Thymus (tissue), 11 donors: Measurements from ENCODE around the gene PANK2. TPM values are rescaled to one million over a fixed set of nuclear protein-coding genes. Genes with fewer than 3 reads are reported as not detected.
A peak's percentile ranks its signal among the peaks of the same experiment; 100 is the strongest.
"Not testable (repeated sequence)": the region's sequence is repeated elsewhere in the genome, so short reads cannot be mapped to it uniquely, and the experiment has no call there.

Experiments
- DNase-seq, 9 donors: peaks; one replicate each; pipeline ENCODE4 v3.0.0-alpha.2; 2013; ENCODE audit warnings: low spot score in 9 of 9, low read depth in 6 of 9, missing footprints in 1 of 9
- H3K27ac ChIP-seq, 2 donors: one replicate each; pipeline ENCODE4 v1.5.1; 2013; ENCODE audit warnings: control low read depth in 1 of 2, low read depth in 1 of 2, low read length in 1 of 2, mild to moderate bottlenecking in 1 of 2, moderate library complexity in 1 of 2
- H3K27me3 ChIP-seq, 2 donors: one replicate each; pipeline ENCODE4 v1.5.1; 2013; ENCODE audit warnings: low read length in 1 of 2; ENCODE audit not compliant: control insufficient read depth in 2 of 2, insufficient read depth in 1 of 2
- H3K36me3 ChIP-seq, 2 donors: one replicate each; pipeline ENCODE4 v1.5.1; 2013; ENCODE audit warnings: low read length in 1 of 2, mild to moderate bottlenecking in 1 of 2, moderate library complexity in 1 of 2; ENCODE audit not compliant: control insufficient read depth in 2 of 2, insufficient read depth in 2 of 2
- H3K4me1 ChIP-seq, 2 donors: one replicate each; pipeline ENCODE4 v1.5.1; 2013; ENCODE audit warnings: low read length in 2 of 2; ENCODE audit not compliant: control insufficient read depth in 2 of 2, insufficient read depth in 2 of 2
- H3K4me3 ChIP-seq, 2 donors: one replicate each; pipeline ENCODE4 v1.5.1; 2013; ENCODE audit warnings: low read length in 2 of 2, control low read depth in 1 of 2, mild to moderate bottlenecking in 1 of 2
- H3K9me3 ChIP-seq, 2 donors: one replicate each; pipeline ENCODE4 v1.5.1; 2013; ENCODE audit warnings: low read length in 1 of 2, mild to moderate bottlenecking in 1 of 2; ENCODE audit not compliant: control insufficient read depth in 2 of 2, insufficient read depth in 1 of 2
- WGBS: extraction: QIAGEN DNeasy Blood & Tissue Kit; methylation state at CpG from one replicate; pipeline ENCODE4 v1.1.7; 2013; 5-methylcytosine and 5-hydroxymethylcytosine counted together
- polyA plus RNA-seq: library from polyadenylated mRNA; stranded (reverse); fragments of 200-250 nt; gene quantifications from one replicate; pipeline ENCODE4 v1.2.3, GENCODE V29; 2013
- total RNA-seq: library from RNA; stranded (reverse); fragments of 120-200 nt; gene quantifications from one replicate; pipeline ENCODE4 v1.2.4, GENCODE V29; 2013
- donor health status: healthy.

The PANK2 gene
- total and polyA plus RNA-seq, 2 donors: 36.9 to 40.6 TPM

GRCh38 chr20:3875378-3875974 is 13.7 kb upstream of the PANK2 start:
- DNase-seq: no peak
- Histone ChIP-seq H3K9me3 (no peaks in the 10 kb centered on the region), H3K27me3 (no peaks in the 10 kb centered on the region), H3K4me3 (no peak overlapping the region), H3K36me3 (peaks cover 23 to 34% of the 10 kb centered on the region in 2 donors), H3K27ac (no peak overlapping the region), H3K4me1 (peaks cover 0 to 2% of the 10 kb centered on the region in 2 donors)
- 87% methylated on average over 9 of the region's 9 CpGs for WGBS

DNA sequence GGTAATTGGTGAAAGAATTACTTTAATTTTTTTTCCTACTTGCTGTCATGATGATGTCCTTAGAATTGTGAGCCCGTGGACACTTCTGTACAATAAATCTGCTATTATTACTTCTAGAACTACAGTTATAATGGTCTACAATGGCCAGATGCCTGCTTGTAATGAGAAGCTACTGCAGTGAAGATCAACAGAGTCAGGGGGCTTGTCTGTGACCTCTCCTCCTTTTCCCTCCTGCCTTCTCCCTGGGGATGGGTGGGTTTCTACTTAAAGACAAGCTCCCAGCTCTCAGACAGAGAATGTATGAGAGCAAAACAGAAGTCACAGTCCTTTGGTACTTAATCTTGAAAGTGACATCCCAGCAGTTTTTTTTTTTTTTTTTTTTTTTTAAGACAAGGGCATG is 13.2 kb upstream of the PANK2 start:
- H3K27me3 ChIP-seq: no peaks in the 10 kb centered on the region
- peaks cover 0 to 2% of the 10 kb centered on the region in 2 donors for H3K4me1 ChIP-seq
- no peak for DNase-seq
- H3K4me3 ChIP-seq: no peak overlapping the region
- H3K9me3 ChIP-seq: no peaks in the 10 kb centered on the region
- H3K27ac ChIP-seq: no peak overlapping the region
- WGBS: 94% methylated on average over 1 of the region's 1 CpG
- peaks cover 23 to 34% of the 10 kb centered on the region in 2 donors for H3K36me3 ChIP-seq

DNA sequence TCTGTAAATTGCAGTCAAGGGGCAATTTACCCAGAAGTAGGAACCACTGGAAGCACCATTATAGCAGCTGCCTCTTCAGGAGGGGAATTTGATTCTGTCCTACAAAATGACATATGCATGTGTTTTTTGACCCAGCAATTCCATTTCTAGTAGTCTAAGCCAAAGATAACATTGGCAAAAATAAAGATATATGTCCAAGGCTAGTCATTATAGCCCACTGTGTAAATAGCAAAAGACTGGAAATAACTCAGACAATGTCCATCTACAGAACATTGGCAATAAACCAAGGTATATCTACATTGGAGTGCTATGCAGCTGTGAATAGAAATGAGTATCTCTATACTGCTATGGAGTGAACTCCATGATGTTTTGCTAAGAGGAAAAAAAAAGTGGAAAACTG is 12.5 kb upstream of the PANK2 start:
- no peaks in the 10 kb centered on the region for H3K9me3 ChIP-seq
- no peak for DNase-seq
- H3K4me3 ChIP-seq: no peak overlapping the region
- peaks cover 20 to 29% of the 10 kb centered on the region in 2 donors for H3K36me3 ChIP-seq
- H3K27ac ChIP-seq: no peak overlapping the region
- peaks cover 0 to 2% of the 10 kb centered on the region in 2 donors for H3K4me1 ChIP-seq
- H3K27me3 ChIP-seq: no peaks in the 10 kb centered on the region

GRCh38 chr20:3878921-3879274 is 10.3 kb upstream of the PANK2 start:
- H3K9me3 ChIP-seq, H3K27ac ChIP-seq, H3K4me1 ChIP-seq, DNase-seq, H3K4me3 ChIP-seq, H3K27me3 ChIP-seq: not testable (repeated sequence)
- H3K36me3 ChIP-seq: peaks cover 2 to 19% of the 10 kb centered on the region in 2 donors
- 95% methylated on average over 4 of the region's 4 CpGs for WGBS

DNA sequence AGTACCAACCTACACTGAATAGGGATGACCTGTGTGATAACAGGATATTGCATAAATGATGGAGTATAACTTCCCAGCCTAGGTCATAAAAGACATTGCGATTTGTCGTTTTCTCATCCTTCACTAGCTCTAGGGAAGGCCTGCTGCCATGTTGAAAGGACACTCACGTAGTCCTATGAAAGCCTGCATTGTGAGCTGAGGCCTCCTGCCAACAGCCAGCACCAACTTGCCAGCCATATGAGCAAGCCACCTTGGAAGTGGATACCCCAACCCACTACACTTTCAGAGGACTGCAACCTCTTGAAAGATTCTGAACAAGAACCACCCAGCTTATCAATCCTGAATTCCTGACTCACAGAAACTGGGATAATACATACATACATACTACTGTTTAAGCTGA is 3.5 kb upstream of the PANK2 start:
- Histone ChIP-seq H3K27me3 (no peaks in the 10 kb centered on the region), H3K9me3 (no peaks in the 10 kb centered on the region), H3K4me3 (no peak overlapping the region), H3K27ac (no peak overlapping the region), H3K36me3 (peaks cover 3 to 4% of the 10 kb centered on the region in 2 donors), H3K4me1 (peaks cover 6 to 10% of the 10 kb centered on the region in 2 donors)
- WGBS: 98% methylated on average over 3 of the region's 3 CpGs
- DNase-seq: no peak

DNA sequence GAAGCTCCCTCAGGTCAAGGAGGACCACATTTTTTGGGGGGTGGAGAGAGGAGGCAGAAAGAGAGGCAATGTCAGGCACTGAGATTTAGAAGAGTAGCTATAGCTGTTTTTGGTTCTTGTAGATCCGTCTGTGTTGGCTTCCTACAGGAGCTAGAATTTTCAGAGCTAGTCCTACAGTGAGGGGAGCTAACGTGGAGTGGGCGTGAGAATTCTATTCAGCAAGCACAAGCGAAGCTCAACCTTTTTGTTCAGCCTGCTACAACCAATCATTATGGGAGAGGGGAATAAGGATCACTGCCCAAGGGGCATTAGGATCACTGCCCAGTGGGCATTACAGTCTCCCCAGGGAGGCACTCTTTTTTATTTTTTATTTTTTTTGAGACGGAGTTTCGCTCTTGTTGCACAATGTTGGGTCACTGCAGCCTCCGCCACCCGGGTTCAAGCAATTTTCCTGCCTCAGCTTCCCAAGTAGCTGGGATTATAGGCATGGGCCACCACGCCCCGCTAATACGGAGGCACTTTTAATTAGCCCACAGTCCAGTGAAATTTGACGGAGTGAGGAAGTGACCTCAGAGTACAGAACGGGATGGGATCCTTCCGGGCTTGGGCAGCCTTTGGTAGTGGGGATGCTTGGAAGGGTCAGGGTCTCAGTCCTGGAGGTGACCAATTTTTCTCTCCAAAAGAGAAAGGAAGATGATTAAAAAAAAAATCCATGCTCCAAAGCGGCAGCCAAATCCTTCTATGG is 1.1 kb upstream of the PANK2 start:
- DNase-seq: no peak
- Histone ChIP-seq H3K36me3 (peaks cover 4 to 16% of the 10 kb centered on the region in 2 donors), H3K9me3 (no peaks in the 10 kb centered on the region), H3K27ac (peak overlapping the region; percentile 89 to 94), H3K27me3 (no peaks in the 10 kb centered on the region), H3K4me1 (peaks cover 16 to 28% of the 10 kb centered on the region in 2 donors), H3K4me3 (peak overlapping the region; percentile 96 to 98)
- WGBS: 40% methylated on average over 15 of the region's 15 CpGs

GRCh38 chr20:3889489-3890397 is 556 bp downstream of the PANK2 start:
- under 1% methylated on average over 68 of the region's 68 CpGs for WGBS
- H3K4me3 ChIP-seq: peak overlapping the region; percentile 96 to 98
- peak in 6 of 9 donors; percentile 18 to 56 (median 38) for DNase-seq
- H3K27ac ChIP-seq: peak overlapping the region; percentile 89 to 96
- peaks cover 19 to 33% of the 10 kb centered on the region in 2 donors for H3K4me1 ChIP-seq
- H3K36me3 ChIP-seq: peaks cover 9 to 20% of the 10 kb centered on the region in 2 donors
- no peaks in the 10 kb centered on the region for H3K9me3 ChIP-seq
- no peaks in the 10 kb centered on the region for H3K27me3 ChIP-seq

DNA sequence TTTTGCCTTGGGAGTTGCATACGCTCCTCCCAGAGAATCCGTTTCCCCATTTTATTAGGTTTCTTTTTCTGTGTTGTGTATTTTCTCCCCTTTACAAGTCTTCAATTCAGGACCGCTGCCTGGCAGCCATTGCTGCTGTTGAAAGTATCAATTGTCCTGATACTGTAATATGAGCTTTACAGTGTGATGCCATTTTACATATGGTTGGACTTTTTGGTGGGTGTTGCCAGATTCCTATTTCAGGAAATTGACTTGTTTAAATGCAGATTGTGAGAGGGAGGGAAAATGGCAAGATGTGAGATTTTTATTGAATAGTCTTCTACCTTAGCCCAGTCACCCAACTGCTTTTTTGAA is 1.2 kb downstream of the PANK2 start:
- no peaks in the 10 kb centered on the region for H3K27me3 ChIP-seq
- peak in 2 of 9 donors; percentile 6 to 29 for DNase-seq
- H3K4me3 ChIP-seq: peak overlapping the region; percentile 96 to 98
- peaks cover 19 to 33% of the 10 kb centered on the region in 2 donors for H3K4me1 ChIP-seq
- WGBS: 2% methylated on average over 3 of the region's 3 CpGs
- no peaks in the 10 kb centered on the region for H3K9me3 ChIP-seq
- peak overlapping the region; percentile 89 to 96 for H3K27ac ChIP-seq
- peaks cover 13 to 20% of the 10 kb centered on the region in 2 donors for H3K36me3 ChIP-seq
